Islet of Langerhans (tissue), 1 donor: ENCODE results near the gene NPLOC4.

Experiments
- FAIRE-seq: peaks from one replicate; lab custom pipeline; 2011; peaks lifted over from hg19 to GRCh38; lab: Jason Lieb, UNC

Gene NPLOC4

GRCh38 chr17:81583589-81584342 is 53.1 kb downstream of the NPLOC4 start:
- no peak for FAIRE-seq

DNA sequence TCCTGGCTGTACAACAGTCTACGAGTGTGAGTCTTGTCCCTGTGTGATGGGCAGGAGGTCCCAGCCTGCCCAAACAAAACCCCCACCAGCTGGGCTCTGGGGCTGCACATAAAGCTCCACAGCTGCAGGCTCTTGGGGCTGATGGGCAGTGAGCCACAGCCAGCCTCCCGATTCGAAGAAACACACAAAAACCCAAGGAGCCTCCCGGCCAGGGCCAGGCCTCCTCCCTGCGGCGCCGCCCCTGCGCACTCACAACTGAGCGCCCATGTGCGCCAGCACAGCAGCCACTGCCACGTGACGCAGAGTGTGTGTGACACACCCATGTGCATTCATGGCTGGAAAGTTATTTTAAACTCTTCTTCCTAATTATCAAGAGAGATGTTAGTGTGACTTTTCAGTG is 54.2 kb downstream of the NPLOC4 start:
- FAIRE-seq, result no peak

DNA sequence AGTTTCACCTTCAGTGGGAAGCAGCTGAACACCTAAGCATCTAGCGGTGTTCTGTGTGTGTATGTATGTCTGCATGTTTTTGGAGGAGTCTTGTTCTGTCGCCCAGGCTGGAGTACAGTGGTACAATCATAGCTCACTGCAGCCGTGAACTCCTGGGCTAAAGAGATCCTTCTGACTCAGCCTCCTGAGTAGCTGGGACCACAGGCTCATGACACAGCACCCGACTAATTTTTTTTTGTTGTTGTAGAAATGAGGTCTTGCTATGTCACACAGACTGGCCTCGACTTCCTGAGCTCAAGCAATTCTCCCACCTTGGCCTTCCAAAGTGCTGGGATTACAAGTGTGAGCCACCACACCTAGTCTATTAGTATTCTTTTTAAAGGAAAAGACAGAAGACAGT is 54.6 kb downstream of the NPLOC4 start:
- no peak for FAIRE-seq

DNA sequence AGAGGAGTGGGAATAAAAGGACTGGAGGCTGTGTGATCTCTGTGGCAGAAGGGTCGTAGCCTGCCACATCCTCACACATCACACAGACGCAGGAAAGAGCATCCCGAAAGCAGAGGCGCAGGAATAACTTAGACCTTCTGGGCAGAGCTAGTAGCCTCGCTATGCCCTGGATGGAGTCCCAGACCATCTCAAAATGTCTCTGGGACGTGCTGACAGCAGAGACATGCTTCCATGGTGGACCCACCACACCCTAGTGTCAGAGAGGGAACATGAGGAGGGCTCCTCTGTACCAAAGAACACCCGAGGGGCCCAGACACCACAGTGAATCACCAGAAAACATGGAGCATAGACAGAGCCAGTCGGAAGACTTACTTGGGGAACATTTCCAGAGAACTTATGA is 55.2 kb downstream of the NPLOC4 start:
- no peak for FAIRE-seq

DNA sequence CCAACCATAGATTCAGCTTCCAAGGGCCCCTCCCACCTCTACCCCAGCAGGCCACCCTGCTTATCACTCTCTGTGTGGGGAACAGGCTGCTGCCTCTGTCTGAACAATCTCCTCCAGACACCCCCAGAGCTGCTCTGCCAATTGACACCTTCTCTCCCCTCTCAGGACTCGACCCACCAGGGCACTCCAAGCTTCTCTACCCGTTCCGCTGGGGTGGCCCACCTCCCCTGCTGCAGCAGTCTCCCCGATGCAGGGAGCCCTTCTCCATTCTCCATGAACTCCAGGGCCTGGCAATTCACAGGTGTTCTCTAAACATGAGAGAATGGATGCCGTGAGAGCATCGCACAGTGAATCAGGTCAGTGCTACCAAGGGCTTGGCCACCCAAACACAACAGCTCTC is 56.4 kb downstream of the NPLOC4 start:
- FAIRE-seq, result no peak

- FAIRE-seq, result no peak
Measured at GRCh38 chr17:81579821-81580321, 57.0 kb downstream of the NPLOC4 start.

GRCh38 chr17:81579298-81579697 is 57.6 kb downstream of the NPLOC4 start:
- FAIRE-seq, result no peak

GRCh38 chr17:81578561-81579225 is 58.2 kb downstream of the NPLOC4 start:
- no peak for FAIRE-seq

GRCh38 chr17:81578038-81578441 is 58.9 kb downstream of the NPLOC4 start:
- FAIRE-seq, result no peak

GRCh38 chr17:81577278-81578000 is 59.5 kb downstream of the NPLOC4 start:
- no peak for FAIRE-seq

DNA sequence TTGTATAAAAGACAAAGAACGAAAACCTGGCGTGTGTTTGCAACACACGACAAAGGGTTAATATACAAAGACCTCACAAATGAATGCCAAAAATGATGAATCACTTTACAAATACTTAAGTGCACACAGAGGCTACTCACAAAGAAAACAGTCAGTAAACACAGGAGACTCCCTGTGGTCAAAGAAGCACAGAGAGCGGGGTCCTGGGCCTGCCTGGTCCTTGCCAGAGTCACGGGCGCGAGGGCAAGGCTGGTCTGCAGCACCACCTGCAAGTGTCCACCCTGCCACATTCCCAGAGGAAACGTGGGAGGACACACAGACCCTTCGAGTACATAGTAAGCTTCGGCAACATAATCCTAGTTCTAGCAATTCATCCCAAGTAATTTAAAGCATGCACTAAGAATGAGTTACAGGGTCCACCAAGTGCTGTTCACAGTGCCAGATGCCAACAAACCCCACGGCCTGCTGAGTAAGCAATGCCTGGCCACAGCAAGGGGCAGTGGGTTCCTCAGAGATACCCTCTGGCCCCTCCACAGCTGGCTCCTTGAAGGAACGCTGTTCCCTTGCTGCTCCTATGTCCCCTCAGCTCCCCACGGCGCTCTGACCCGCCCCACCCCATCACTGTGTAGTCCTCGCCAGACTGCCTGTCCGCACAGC is 60.2 kb downstream of the NPLOC4 start:
- FAIRE-seq, result no peak

DNA sequence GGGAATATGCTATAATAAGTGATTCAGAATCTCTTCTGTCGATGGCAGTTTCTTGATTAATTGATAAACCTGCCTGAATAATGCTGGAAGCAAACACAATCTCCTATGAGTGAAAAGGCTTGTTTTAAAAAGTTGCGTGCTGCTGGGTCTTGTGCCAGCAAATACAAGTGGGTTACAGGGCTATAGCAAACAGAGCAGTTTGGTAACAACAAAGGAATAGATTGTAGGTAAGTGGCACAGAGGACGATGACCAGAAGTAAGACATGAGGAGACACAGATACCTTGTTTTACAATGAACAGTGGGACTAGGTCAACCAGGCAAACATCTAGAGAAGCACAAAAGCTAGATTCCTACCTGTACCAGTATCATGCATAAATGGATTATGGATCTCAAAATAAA is 61.1 kb downstream of the NPLOC4 start:
- no peak for FAIRE-seq

GRCh38 chr17:81574643-81574956 is 62.3 kb downstream of the NPLOC4 start:
- no peak for FAIRE-seq

DNA sequence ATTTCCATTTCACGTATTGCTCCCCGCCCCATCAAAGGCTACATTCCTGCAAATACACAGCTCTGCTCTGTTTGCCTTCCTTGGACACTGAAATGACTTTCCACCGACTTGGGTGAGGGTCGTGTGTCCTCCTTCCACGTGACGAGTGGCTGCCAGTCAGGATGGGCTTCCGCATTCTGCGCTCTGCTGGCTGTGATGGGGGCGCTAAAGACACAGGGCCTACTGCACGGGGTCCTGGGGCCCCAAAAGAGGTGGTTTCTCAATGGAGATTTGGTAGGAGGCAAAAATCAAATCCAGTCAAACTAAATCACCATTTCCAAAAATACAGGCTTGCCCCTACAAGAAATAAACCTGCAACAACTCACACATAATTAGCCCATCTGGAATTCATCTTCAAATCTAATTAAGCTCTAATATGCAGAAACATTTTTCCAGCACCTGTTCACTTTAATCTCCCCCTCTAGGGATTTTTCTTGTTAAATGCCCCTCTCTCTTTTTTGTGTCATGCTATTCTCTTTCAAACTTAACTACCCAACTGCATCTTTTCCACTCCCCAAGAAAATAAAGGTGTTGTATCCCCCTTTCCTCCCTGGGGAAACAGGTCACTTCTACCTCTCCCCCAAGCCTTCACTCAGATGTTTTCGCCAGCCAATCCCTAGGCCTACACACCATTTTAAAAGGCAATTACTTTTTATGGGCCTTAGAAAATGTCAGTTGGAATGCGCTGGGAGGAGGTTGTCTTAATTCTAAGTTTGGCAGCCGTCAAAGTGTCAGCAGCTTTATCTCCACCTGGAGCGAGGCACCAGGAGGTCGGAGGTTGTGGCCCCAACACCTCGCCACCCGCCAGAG is 62.9 kb downstream of the NPLOC4 start:
- no peak for FAIRE-seq

- FAIRE-seq, result no peak
Measured at GRCh38 chr17:81572563-81573168, 64.2 kb downstream of the NPLOC4 start.

- FAIRE-seq, result no peak
Measured at GRCh38 chr17:81570964-81571363, 65.9 kb downstream of the NPLOC4 start.

DNA sequence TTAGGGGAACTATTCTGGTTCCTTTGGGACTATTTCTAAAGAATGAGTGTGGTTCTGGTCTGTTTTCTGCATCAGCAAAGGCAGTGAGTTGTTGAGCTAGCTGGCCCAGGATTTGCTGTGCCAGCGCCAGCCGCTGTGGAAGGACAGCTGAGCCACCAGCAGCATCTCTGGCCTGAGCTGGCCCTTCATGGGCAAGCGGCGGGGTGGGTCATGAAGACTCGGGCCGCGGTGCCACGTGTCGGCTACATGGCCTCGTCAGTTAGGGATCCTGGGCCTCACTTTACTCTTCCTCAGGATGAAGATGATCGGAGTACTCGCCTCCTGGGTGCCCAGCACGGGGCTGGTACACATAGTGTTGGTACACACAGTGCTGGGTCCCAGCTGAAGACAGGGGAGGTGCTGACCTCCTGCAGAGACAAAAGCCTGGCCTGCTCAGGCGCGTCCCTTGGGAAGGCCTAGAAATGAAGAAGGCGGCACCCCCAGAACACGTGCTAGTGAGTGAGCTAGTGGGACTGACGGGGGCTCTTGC is 66.9 kb downstream of the NPLOC4 start:
- no peak for FAIRE-seq

GRCh38 chr17:81568416-81568815 is 68.5 kb downstream of the NPLOC4 start:
- FAIRE-seq, result no peak

- FAIRE-seq, result no peak
Measured at GRCh38 chr17:81567191-81567590, 69.7 kb downstream of the NPLOC4 start.

GRCh38 chr17:81566461-81567126 is 70.3 kb downstream of the NPLOC4 start:
- peak; percentile 72 for FAIRE-seq

DNA sequence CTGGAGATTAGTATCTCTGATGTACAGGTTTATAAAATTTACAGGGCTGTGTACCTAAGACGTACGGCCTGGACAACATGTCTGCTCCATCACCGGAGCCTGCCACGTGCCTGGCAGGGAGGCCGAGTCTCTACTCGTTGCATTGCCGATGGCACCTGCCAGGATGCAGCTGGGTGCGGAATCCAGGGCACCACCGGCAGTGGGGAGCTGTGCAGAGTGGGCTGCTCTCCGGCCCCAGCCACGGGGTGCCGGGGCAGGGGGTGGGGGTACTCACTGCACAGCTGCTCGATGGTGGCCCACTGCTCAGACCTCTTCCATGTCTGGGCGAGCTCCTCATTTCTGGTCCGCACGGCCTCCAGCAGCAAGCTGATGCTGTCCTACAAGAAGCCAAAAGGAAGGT is 71.7 kb downstream of the NPLOC4 start:
- no peak for FAIRE-seq
